GM06990 (cell line): ENCODE data around the gene INO80E.
A peak's percentile ranks its signal among the peaks of the same experiment; 100 is the strongest.
"Not testable (repeated sequence)": the region's sequence is repeated elsewhere in the genome, so short reads cannot be mapped to it uniquely, and the experiment has no call there.

ENCODE experiments used
- DNase-seq: peaks from one replicate; pipeline ENCODE4 v3.0.0-alpha.2; 2011; ENCODE audit not compliant: insufficient read length; ENCODE audit errors: extremely low read depth
- H3K27me3 ChIP-seq: replicated peaks from 2 replicates; pipeline ENCODE4 v1.6.0; 2011; ENCODE audit warnings: low read length; ENCODE audit not compliant: control insufficient read depth, insufficient read depth
- H3K36me3 ChIP-seq: 2 replicates; pipeline ENCODE4 v1.5.1; 2011; ENCODE audit warnings: low read length; ENCODE audit not compliant: control insufficient read depth, insufficient read depth
- H3K4me3 ChIP-seq: replicated peaks from 2 replicates; pipeline ENCODE4 v1.5.1; 2011; ENCODE audit warnings: low read depth, mild to moderate bottlenecking, control low read depth, low read length
- CTCF ChIP-seq: IDR thresholded peaks from 2 replicates; pipeline ENCODE4 v1.5.1; 2011; ENCODE audit warnings: low read length, control low read depth, mild to moderate bottlenecking, inconsistent platforms; ENCODE audit not compliant: insufficient read depth, poor library complexity, severe bottlenecking

The INO80E gene

DNA sequence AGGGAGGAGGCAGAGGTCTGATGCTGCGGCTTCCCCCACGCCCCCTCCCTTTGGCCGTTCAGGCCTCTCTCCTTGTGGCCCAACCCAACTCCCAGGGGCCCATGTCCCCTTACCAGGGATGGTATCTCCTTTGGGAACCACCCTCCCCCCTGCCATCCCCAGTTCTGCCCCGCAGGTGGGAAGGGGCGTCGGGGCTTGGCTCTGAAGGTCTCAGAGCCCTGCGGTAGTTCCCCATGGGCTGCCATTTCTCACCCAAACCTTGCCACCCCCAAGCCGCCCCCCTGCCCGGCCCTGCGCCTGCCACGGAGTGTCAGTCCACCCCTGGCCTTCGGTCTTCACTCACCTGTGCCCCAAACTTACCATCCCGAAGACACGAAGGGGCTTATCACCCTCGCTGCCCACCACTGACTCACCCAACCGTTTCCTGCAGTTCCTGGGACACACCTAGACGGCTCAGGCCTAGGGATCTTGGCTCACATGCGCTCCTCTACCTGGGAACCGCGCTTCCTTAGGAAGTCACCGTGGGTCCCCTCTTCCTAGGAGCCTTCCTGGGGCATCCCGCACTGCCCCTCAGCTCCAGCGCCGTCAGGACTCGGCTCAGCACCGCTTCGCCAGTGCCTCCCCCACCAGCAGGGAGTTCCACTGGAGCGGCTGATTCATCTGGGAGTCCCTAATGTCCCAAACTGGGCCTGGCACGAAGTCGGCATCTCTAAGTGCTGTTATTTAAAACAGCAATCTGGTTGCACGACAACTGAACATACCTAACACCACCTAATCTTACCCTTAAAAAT, 15.9 kb downstream of the INO80E start:
- TF ChIP-seq CTCF: no peak
- DNase-seq: no peak
- H3K27me3 ChIP-seq: no peaks in the 10 kb centered on the region; the same call in 1 of the 2 replicates
- peak overlapping the region; percentile 54; the same call in 1 of the 2 replicates for H3K4me3 ChIP-seq
- H3K36me3 ChIP-seq: no peaks in the 10 kb centered on the region

- H3K27me3 ChIP-seq, DNase-seq, H3K36me3 ChIP-seq, H3K4me3 ChIP-seq: not testable (repeated sequence)
Observed at GRCh38 chr16:30012598-30012997, 16.6 kb downstream of the INO80E start.

GRCh38 chr16:30015450-30015849, 19.4 kb downstream of the INO80E start:
- not testable (repeated sequence) for H3K27me3 ChIP-seq, DNase-seq

GRCh38 chr16:30016555-30017276, 20.7 kb downstream of the INO80E start:
- Histone ChIP-seq H3K36me3 (no peaks in the 10 kb centered on the region), H3K27me3 (no peaks in the 10 kb centered on the region; the same call in 1 of the 2 replicates), H3K4me3 (no peak overlapping the region)
- no peak for DNase-seq
- TF ChIP-seq CTCF: no peak

More at GRCh38 chr16:30015450-30015849, 19.4 kb downstream of the INO80E start:
- H3K36me3 ChIP-seq, H3K4me3 ChIP-seq: not testable (repeated sequence)

GRCh38 chr16:30017277-30017656, 21.2 kb downstream of the INO80E start:
- Histone ChIP-seq H3K4me3 (no peak overlapping the region), H3K27me3 (no peaks in the 10 kb centered on the region; the same call in 1 of the 2 replicates), H3K36me3 (no peaks in the 10 kb centered on the region)
- no peak for DNase-seq
- TF ChIP-seq CTCF: no peak

GRCh38 chr16:30017937-30018336, 21.9 kb downstream of the INO80E start:
- not testable (repeated sequence) for H3K4me3 ChIP-seq, DNase-seq, H3K36me3 ChIP-seq, H3K27me3 ChIP-seq

GRCh38 chr16:30018731-30019158, 22.7 kb downstream of the INO80E start:
- no peak for DNase-seq
- no peak for TF ChIP-seq CTCF

More at GRCh38 chr16:30018731-30019158, 22.7 kb downstream of the INO80E start:
- Histone ChIP-seq H3K27me3 (no peaks in the 10 kb centered on the region; the same call in 1 of the 2 replicates), H3K36me3 (no peaks in the 10 kb centered on the region), H3K4me3 (no peak overlapping the region)
